Mesenchymal stem cell (in vitro differentiated cells and primary cell): ENCODE results near the gene VSTM1.

Experiments
- DNase-seq: peaks from one replicate; pipeline ENCODE4 v3.0.0-alpha.2; 2013
- H2AFZ ChIP-seq: one replicate; pipeline ENCODE4 v1.6.1; 2013; ENCODE audit warnings: low read depth, mild to moderate bottlenecking, control low read depth, inconsistent platforms, low read length, moderate library complexity
- H2AK5ac ChIP-seq: 2 replicates; pipeline ENCODE4 v1.6.1; 2013; ENCODE audit warnings: low read length, moderate library complexity, mild to moderate bottlenecking, inconsistent platforms; ENCODE audit not compliant: severe bottlenecking
- H2BK120ac ChIP-seq: one replicate; pipeline ENCODE4 v1.6.1; 2013; ENCODE audit warnings: low read depth, mild to moderate bottlenecking, inconsistent platforms, low read length, moderate library complexity
- H2BK12ac ChIP-seq, 2 experiments: one replicate each; pipeline ENCODE4 v1.6.1; 2013; ENCODE audit warnings: inconsistent platforms in 2 of 2, low read length in 2 of 2, mild to moderate bottlenecking in 2 of 2, moderate library complexity in 2 of 2, control low read depth in 1 of 2
- H2BK15ac ChIP-seq: one replicate; pipeline ENCODE4 v1.6.1; 2013; ENCODE audit warnings: mild to moderate bottlenecking, low read depth, inconsistent platforms; ENCODE audit not compliant: poor library complexity, severe bottlenecking
- H2BK5ac ChIP-seq: 2 replicates; pipeline ENCODE4 v1.6.1; 2013; ENCODE audit warnings: low read depth, mild to moderate bottlenecking, low read length, control low read depth, inconsistent platforms; ENCODE audit not compliant: poor library complexity, severe bottlenecking
- H3K14ac ChIP-seq, 2 experiments: one replicate each; pipeline ENCODE4 v1.6.1; 2013; ENCODE audit warnings: inconsistent platforms in 2 of 2, low read length in 2 of 2, control low read depth in 1 of 2, mild to moderate bottlenecking in 1 of 2, moderate library complexity in 1 of 2
- H3K18ac ChIP-seq, 2 experiments: one replicate each; pipeline ENCODE4 v1.6.1; 2013; ENCODE audit warnings: inconsistent platforms in 2 of 2, low read length in 2 of 2, control low read depth in 1 of 2, low read depth in 1 of 2, mild to moderate bottlenecking in 1 of 2
- H3K23ac ChIP-seq, 2 experiments: one replicate each; pipeline ENCODE4 v1.6.1; 2013; ENCODE audit warnings: inconsistent platforms in 2 of 2, low read length in 2 of 2, mild to moderate bottlenecking in 2 of 2, moderate library complexity in 2 of 2, control low read depth in 1 of 2
- H3K27ac ChIP-seq: 2 replicates; pipeline ENCODE4 v1.5.1; 2013; ENCODE audit warnings: mild to moderate bottlenecking, moderate library complexity, low read length, control low read depth, inconsistent platforms; ENCODE audit not compliant: poor library complexity, severe bottlenecking
- H3K27me3 ChIP-seq, 2 experiments: 2 replicates each; pipeline versions ENCODE4 v1.6.1 to v1.7.0; 2013; ENCODE audit warnings: low read length in 2 of 2, mild to moderate bottlenecking in 2 of 2, moderate library complexity in 2 of 2, control low read depth in 1 of 2, inconsistent platforms in 1 of 2; ENCODE audit not compliant: control insufficient read depth in 1 of 2, insufficient read depth in 1 of 2
- H3K36me3 ChIP-seq, 2 experiments: 2 replicates each; pipeline versions ENCODE4 v1.6.1 to v1.7.0; 2013; ENCODE audit warnings: low read length in 2 of 2, control low read depth in 1 of 2, inconsistent platforms in 1 of 2, low read depth in 1 of 2, mild to moderate bottlenecking in 1 of 2; ENCODE audit not compliant: insufficient read depth in 2 of 2, control insufficient read depth in 1 of 2
- H3K4ac ChIP-seq, 2 experiments: one replicate each; pipeline ENCODE4 v1.6.1; 2013; ENCODE audit warnings: inconsistent platforms in 2 of 2, low read length in 2 of 2, mild to moderate bottlenecking in 2 of 2, moderate library complexity in 2 of 2, control low read depth in 1 of 2, low read depth in 1 of 2
- H3K4me1 ChIP-seq: 2 replicates; pipeline ENCODE4 v1.6.1; 2013; ENCODE audit warnings: low read depth, low read length, control low read depth; ENCODE audit not compliant: control insufficient read depth, insufficient read depth
- H3K4me2 ChIP-seq: 2 replicates; pipeline ENCODE4 v1.6.1; 2013; ENCODE audit warnings: low read length, mild to moderate bottlenecking, inconsistent platforms; ENCODE audit not compliant: poor library complexity, severe bottlenecking
- H3K4me3 ChIP-seq, 2 experiments: 2 replicates each; pipeline versions ENCODE4 v1.5.1 to v1.7.0; 2013; ENCODE audit warnings: low read length in 2 of 2, mild to moderate bottlenecking in 2 of 2, control low read depth in 1 of 2, low read depth in 1 of 2; ENCODE audit not compliant: insufficient read depth in 1 of 2
- H3K79me1 ChIP-seq: replicated peaks from 2 replicates; pipeline ENCODE4 v1.6.1; 2013; ENCODE audit warnings: mild to moderate bottlenecking, control low read depth, low read length, inconsistent platforms; ENCODE audit not compliant: poor library complexity, severe bottlenecking
- H3K9ac ChIP-seq: 2 replicates; pipeline ENCODE4 v1.7.0; 2013; ENCODE audit warnings: mild to moderate bottlenecking, low read length, moderate library complexity
- H3K9me3 ChIP-seq: 2 replicates; pipeline ENCODE4 v1.7.0; 2013; ENCODE audit warnings: mild to moderate bottlenecking, low read length; ENCODE audit not compliant: control insufficient read depth
- H4K8ac ChIP-seq: one replicate; pipeline ENCODE4 v1.6.1; 2013; ENCODE audit warnings: inconsistent platforms, mild to moderate bottlenecking, low read length, moderate library complexity
- H4K91ac ChIP-seq: one replicate; pipeline ENCODE4 v1.6.1; 2013; ENCODE audit warnings: mild to moderate bottlenecking, low read length, inconsistent platforms
- WGBS: methylation state at CpG from one replicate; pipeline ENCODE4 v1.1.7; 2013; ENCODE audit warnings: mixed read lengths; 5-methylcytosine and 5-hydroxymethylcytosine counted together

The VSTM1 gene

DNA sequence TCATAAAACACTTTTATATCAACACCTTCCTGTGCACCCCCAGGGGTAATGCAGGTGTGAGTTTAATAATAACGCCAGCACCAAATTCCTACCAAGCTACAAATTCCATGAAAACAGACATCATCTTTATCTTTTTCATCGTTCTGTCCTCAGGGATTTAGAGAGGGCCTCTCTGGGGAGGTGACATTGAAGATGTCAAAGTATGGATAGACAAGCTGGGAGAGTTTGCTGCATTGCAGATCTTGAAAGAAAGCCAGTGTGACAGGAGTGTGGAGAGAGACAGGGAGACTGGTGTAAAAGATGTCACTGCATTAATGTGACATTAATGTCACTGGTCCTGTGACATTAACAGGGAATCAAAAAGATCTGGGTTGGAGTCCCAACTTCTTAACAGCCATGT, 62.2 kb downstream of the VSTM1 start:
- Histone ChIP-seq H2AK5ac (no peak overlapping the region), H3K4me3 (no peak overlapping the region), H3K4me2 (no peak overlapping the region), H2BK15ac (no peak overlapping the region), H3K18ac (no peak overlapping the region), H3K4me1 (no peaks in the 10 kb centered on the region), H3K79me1 (no peaks in the 10 kb centered on the region), H3K36me3 (no peaks in the 10 kb centered on the region), H2BK5ac (no peak overlapping the region), H3K9ac (no peak overlapping the region), H3K27ac (no peak overlapping the region), H3K23ac (no peak overlapping the region), H2BK12ac (no peak overlapping the region), H3K9me3 (no peaks in the 10 kb centered on the region), H3K14ac (no peak overlapping the region), H4K8ac (no peak overlapping the region), H2BK120ac (no peak overlapping the region), H4K91ac (no peak overlapping the region), H3K27me3 (peaks cover 0 to 54% of the 10 kb centered on the region in 2 experiments), H3K4ac (no peak overlapping the region), H2AFZ (no peak overlapping the region)
- 90% methylated on average over 2 of the region's 2 CpGs for WGBS
- DNase-seq = no peak

DNA sequence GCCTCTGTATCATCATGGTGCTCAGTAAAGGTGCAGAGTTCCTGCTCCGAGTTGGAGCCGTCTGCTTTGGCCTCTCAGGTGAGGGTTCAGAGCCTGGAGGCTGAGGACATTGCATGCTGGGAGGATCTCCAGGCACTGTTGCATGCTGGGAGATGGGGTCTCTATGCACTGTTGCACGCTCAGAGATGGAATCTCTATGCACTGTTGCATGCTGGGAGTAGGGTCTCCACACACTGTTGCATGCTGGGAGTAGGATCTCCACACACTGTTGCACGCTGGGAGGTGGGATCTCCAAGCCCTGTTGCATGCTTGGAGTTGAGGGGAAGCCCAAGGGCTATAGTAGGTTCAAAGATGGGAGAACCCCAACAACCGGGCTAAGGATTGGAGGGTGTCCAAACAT, 64.0 kb downstream of the VSTM1 start:
- Histone ChIP-seq H4K8ac (no peak overlapping the region), H2BK15ac (no peak overlapping the region), H3K79me1 (no peaks in the 10 kb centered on the region), H3K27me3 (peaks cover 0 to 66% of the 10 kb centered on the region in 2 experiments), H3K23ac (no peak overlapping the region), H3K14ac (no peak overlapping the region), H2AFZ (no peak overlapping the region), H3K36me3 (no peaks in the 10 kb centered on the region), H3K4me1 (no peaks in the 10 kb centered on the region), H2BK12ac (no peak overlapping the region), H3K4ac (no peak overlapping the region), H3K4me2 (no peak overlapping the region), H3K9me3 (no peaks in the 10 kb centered on the region), H2AK5ac (no peak overlapping the region), H2BK5ac (no peak overlapping the region), H3K27ac (no peak overlapping the region), H3K4me3 (no peak overlapping the region), H2BK120ac (no peak overlapping the region), H4K91ac (no peak overlapping the region), H3K18ac (no peak overlapping the region), H3K9ac (no peak overlapping the region)
- DNase-seq = no peak
- WGBS = 74% methylated on average over 5 of the region's 5 CpGs

DNA sequence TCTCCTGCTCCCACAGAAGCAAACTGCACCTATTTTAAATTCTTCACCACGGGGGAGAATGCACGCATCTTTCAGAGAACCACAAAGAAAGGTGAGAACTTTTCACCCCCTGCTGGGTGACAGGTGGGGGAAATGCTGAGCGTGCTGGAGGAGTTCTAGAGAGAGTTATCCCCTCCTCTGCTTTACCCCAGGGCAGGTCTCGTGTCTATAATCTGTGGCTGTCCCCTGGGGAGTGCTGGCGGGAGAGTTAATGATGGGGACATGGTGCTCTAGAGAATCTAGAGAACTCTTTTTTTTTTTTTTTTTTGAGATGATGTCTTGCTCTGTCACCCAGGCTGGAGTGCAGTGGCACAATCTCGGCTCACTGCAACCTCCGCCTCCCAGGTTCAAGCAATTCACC, 65.5 kb downstream of the VSTM1 start:
- Histone ChIP-seq H3K27me3 (peaks cover 0 to 77% of the 10 kb centered on the region in 2 experiments), H3K4me1 (no peaks in the 10 kb centered on the region), H3K79me1 (no peaks in the 10 kb centered on the region), H3K14ac (no peak overlapping the region), H3K23ac (no peak overlapping the region), H2BK12ac (no peak overlapping the region), H3K4ac (no peak overlapping the region), H3K4me2 (no peak overlapping the region), H2BK120ac (no peak overlapping the region), H3K36me3 (no peaks in the 10 kb centered on the region), H3K27ac (no peak overlapping the region), H2AK5ac (no peak overlapping the region), H3K18ac (no peak overlapping the region), H2AFZ (no peak overlapping the region), H3K9ac (no peak overlapping the region), H2BK5ac (no peak overlapping the region), H3K9me3 (no peaks in the 10 kb centered on the region), H4K91ac (no peak overlapping the region), H4K8ac (no peak overlapping the region), H2BK15ac (no peak overlapping the region), H3K4me3 (no peak overlapping the region)
- 22% methylated on average over 3 of the region's 7 CpGs for WGBS
- no peak for DNase-seq

DNA sequence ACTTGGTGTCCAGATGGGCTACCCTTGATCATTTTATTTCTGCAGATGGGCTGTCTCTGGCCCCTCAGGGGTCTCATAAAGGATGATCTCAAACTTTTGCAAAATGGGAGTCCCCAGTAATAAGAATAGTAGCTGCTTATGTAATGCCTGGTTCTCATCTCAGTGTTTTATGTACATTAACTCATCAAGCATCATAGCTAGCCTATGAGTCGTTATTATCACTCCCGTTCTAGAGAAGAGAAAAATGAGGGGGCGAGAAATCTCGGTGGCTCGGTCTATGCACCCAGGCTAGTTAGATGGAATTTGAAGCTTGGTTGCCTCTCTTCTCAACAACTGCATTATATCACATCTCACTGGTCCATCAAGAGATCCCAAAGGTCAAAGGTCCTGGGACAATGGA, 68.9 kb downstream of the VSTM1 start:
- Histone ChIP-seq H3K79me1 (no peaks in the 10 kb centered on the region), H3K14ac (no peak overlapping the region), H4K8ac (no peak overlapping the region), H3K9me3 (no peaks in the 10 kb centered on the region), H3K9ac (no peak overlapping the region), H3K4me2 (no peak overlapping the region), H3K4me3 (no peak overlapping the region), H2AFZ (no peak overlapping the region), H2AK5ac (no peak overlapping the region), H4K91ac (no peak overlapping the region), H2BK15ac (no peak overlapping the region), H3K27ac (no peak overlapping the region), H3K4ac (no peak overlapping the region), H3K4me1 (peaks cover 6% of the 10 kb centered on the region), H3K27me3 (peaks cover 10 to 72% of the 10 kb centered on the region in 2 experiments), H2BK12ac (no peak overlapping the region), H2BK5ac (no peak overlapping the region), H3K36me3 (no peaks in the 10 kb centered on the region), H3K23ac (no peak overlapping the region), H2BK120ac (no peak overlapping the region), H3K18ac (no peak overlapping the region)
- no peak for DNase-seq
- 77% methylated on average over 5 of the region's 5 CpGs for WGBS
